Liver (tissue), 2 donors: ENCODE measurements around the gene SPTLC3.

Source experiments
- TF ChIP-seq, protein P1 (sequence below): fragments of 150-350 bp; IDR thresholded peaks from 2 replicates; pipeline ENCODE4 v1.5.1; 2017; ENCODE audit warnings: improper control_type of control experiment, low read depth, low read length; ENCODE audit not compliant: missing input control
- TF ChIP-seq, protein P2 (sequence below): IDR thresholded peaks from 2 replicates; pipeline ENCODE4 v1.6.1; 2016; ENCODE audit warnings: antibody characterized with exemption
- donor health status: healthy.

DNA sequence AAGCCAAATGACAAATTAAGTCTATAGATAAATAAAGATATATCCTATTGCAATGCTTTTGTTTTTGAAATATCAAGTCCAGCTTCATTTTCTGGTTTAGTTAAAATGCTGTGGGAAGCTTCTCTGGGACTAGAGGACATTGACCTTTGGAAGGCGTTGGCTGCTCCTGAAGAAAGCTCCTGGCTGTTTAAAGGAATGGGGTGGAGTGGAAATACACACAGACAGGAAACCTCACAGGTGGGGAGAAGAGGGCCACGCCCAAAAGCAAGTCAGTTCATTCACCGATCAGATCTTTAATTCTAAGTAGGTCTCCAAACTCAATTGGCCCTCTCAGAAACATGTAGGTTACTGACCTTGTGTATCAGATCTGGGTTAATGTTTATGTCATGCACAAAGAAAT, 59.6 kb downstream of the SPTLC3 start:
- TF ChIP-seq, protein P1, sequence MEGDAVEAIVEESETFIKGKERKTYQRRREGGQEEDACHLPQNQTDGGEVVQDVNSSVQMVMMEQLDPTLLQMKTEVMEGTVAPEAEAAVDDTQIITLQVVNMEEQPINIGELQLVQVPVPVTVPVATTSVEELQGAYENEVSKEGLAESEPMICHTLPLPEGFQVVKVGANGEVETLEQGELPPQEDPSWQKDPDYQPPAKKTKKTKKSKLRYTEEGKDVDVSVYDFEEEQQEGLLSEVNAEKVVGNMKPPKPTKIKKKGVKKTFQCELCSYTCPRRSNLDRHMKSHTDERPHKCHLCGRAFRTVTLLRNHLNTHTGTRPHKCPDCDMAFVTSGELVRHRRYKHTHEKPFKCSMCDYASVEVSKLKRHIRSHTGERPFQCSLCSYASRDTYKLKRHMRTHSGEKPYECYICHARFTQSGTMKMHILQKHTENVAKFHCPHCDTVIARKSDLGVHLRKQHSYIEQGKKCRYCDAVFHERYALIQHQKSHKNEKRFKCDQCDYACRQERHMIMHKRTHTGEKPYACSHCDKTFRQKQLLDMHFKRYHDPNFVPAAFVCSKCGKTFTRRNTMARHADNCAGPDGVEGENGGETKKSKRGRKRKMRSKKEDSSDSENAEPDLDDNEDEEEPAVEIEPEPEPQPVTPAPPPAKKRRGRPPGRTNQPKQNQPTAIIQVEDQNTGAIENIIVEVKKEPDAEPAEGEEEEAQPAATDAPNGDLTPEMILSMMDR, result no peak
- TF ChIP-seq, protein P2, sequence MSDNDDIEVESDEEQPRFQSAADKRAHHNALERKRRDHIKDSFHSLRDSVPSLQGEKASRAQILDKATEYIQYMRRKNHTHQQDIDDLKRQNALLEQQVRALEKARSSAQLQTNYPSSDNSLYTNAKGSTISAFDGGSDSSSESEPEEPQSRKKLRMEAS, result no peak
